ENCODE data around the gene TIAM2.

GRCh38 chr6:155228546-155229166 is 233.5 kb downstream of the TIAM2 start:
- TF ChIP-seq CTCF (IDR thresholded peaks at IDR 0.05) = no peak
- no peak for TF ChIP-seq POLR2A (IDR thresholded peaks at IDR 0.05)
